Stimulated activated naive B cell treated with anti-CD40 and anti-IgM and Interleukin-4, amounts not matched to agents 10 μg/mL and 1 μg/mL and 100 μg/mL, for 72 hours (primary cell): Measurements from ENCODE around the gene MOXD1.
A peak's percentile ranks its signal among the peaks of the same experiment; 100 is the strongest.

ENCODE experiments used
- ATAC-seq, 2 donors: fragments of 150-1000 bp; cut with Tn5 transposase; replicated peaks; 2 replicates each; pipeline ENCODE4 v1.10.0; 2021; ENCODE audit warnings: moderate library complexity in 1 of 2
- DNase-seq: peaks from one replicate; pipeline ENCODE4 v3.0.0; 2021
- H3K27ac Mint-ChIP-seq: one replicate; pipeline ENCODE4 v1.8.0; 2022; ENCODE audit warnings: mild to moderate bottlenecking, mixed read lengths
- H3K27me3 Mint-ChIP-seq, 2 donors: one replicate each; pipeline ENCODE4 v1.8.0; 2022; ENCODE audit warnings: mixed read lengths in 2 of 2
- H3K36me3 Mint-ChIP-seq, 2 donors: one replicate each; pipeline ENCODE4 v1.8.0; 2022; ENCODE audit warnings: mixed read lengths in 2 of 2, mild to moderate bottlenecking in 1 of 2
- H3K4me1 Mint-ChIP-seq, 2 donors: one replicate each; pipeline ENCODE4 v1.8.0; 2022; ENCODE audit warnings: mixed read lengths in 2 of 2, mild to moderate bottlenecking in 1 of 2
- H3K4me3 Mint-ChIP-seq, 2 donors: one replicate each; pipeline ENCODE4 v1.8.0; 2022; ENCODE audit warnings: mild to moderate bottlenecking in 2 of 2, mixed read lengths in 2 of 2, moderate library complexity in 1 of 2
- H3K9me3 Mint-ChIP-seq, 2 donors: one replicate each; pipeline ENCODE4 v1.8.0; 2022; ENCODE audit warnings: mixed read lengths in 2 of 2, mild to moderate bottlenecking in 1 of 2

The MOXD1 gene

GRCh38 chr6:132411296-132411695, 10.0 kb upstream of the MOXD1 start:
- ATAC-seq (no peak), DNase-seq (no peak)
- no peak overlapping the region for H3K4me3 Mint-ChIP-seq
- peaks cover 8 to 15% of the 10 kb centered on the region in 2 donors for H3K4me1 Mint-ChIP-seq
- H3K9me3 Mint-ChIP-seq: peaks cover 0 to 4% of the 10 kb centered on the region in 2 donors
- H3K36me3 Mint-ChIP-seq: peaks cover 1 to 3% of the 10 kb centered on the region in 2 donors
- no peak overlapping the region for H3K27ac Mint-ChIP-seq
- peaks cover 12 to 39% of the 10 kb centered on the region in 2 donors for H3K27me3 Mint-ChIP-seq

- Mint-ChIP-seq H3K4me1 (peaks cover 12 to 15% of the 10 kb centered on the region in 2 donors), H3K36me3 (peaks cover 0 to 1% of the 10 kb centered on the region in 2 donors)
Observed at GRCh38 chr6:132410830-132411229, 9.6 kb upstream of the MOXD1 start.

GRCh38 chr6:132405143-132405915, 4.1 kb upstream of the MOXD1 start:
- Mint-ChIP-seq H3K4me3 (peak overlapping the region; percentile 6 to 21), H3K27ac (no peak overlapping the region), H3K27me3 (peaks cover 21 to 22% of the 10 kb centered on the region in 2 donors), H3K36me3 (peaks cover 0 to 2% of the 10 kb centered on the region in 2 donors), H3K4me1 (peaks cover 23 to 44% of the 10 kb centered on the region in 2 donors), H3K9me3 (peaks cover 0 to under 1% of the 10 kb centered on the region in 2 donors)
- peak; percentile 71 to 80 for ATAC-seq
- DNase-seq: no peak

More at GRCh38 chr6:132410830-132411229, 9.6 kb upstream of the MOXD1 start:
- no peak overlapping the region for H3K4me3 Mint-ChIP-seq
- peaks cover 0 to 1% of the 10 kb centered on the region in 2 donors for H3K9me3 Mint-ChIP-seq
- ATAC-seq (no peak), DNase-seq (no peak)
- H3K27me3 Mint-ChIP-seq: peaks cover 12 to 35% of the 10 kb centered on the region in 2 donors
- no peak overlapping the region for H3K27ac Mint-ChIP-seq

- peaks cover 25 to 48% of the 10 kb centered on the region in 2 donors for H3K4me1 Mint-ChIP-seq
- peak in 1 of 2 donors; percentile 14 for ATAC-seq
- no peak overlapping the region for H3K27ac Mint-ChIP-seq
- H3K27me3 Mint-ChIP-seq: peaks cover 21 to 22% of the 10 kb centered on the region in 2 donors
- H3K4me3 Mint-ChIP-seq: peak overlapping the region in 1 of 2 donors; percentile 6
- DNase-seq: no peak
- no peaks in the 10 kb centered on the region for H3K9me3 Mint-ChIP-seq
- peaks cover 0 to 2% of the 10 kb centered on the region in 2 donors for H3K36me3 Mint-ChIP-seq
Observed at GRCh38 chr6:132404736-132405135, 3.5 kb upstream of the MOXD1 start.

- Mint-ChIP-seq H3K4me3 (peak overlapping the region; percentile 46 to 72), H3K27ac (no peak overlapping the region), H3K4me1 (peaks cover 25 to 48% of the 10 kb centered on the region in 2 donors), H3K9me3 (no peaks in the 10 kb centered on the region), H3K27me3 (peaks cover 21 to 22% of the 10 kb centered on the region in 2 donors), H3K36me3 (peaks cover 0 to 2% of the 10 kb centered on the region in 2 donors)
- ATAC-seq (no peak), DNase-seq (no peak)
Observed at GRCh38 chr6:132404330-132404729, 3.1 kb upstream of the MOXD1 start.

- H3K9me3 Mint-ChIP-seq: peaks cover 0 to 2% of the 10 kb centered on the region in 2 donors
- ATAC-seq (no peak), DNase-seq (no peak)
- H3K4me3 Mint-ChIP-seq: peak overlapping the region; percentile 85 to 90
- H3K27ac Mint-ChIP-seq: no peak overlapping the region
- H3K36me3 Mint-ChIP-seq: peaks cover 2% of the 10 kb centered on the region in 2 donors
- H3K4me1 Mint-ChIP-seq: peaks cover 25 to 50% of the 10 kb centered on the region in 2 donors
- H3K27me3 Mint-ChIP-seq: peaks cover 14 to 17% of the 10 kb centered on the region in 2 donors
Observed at GRCh38 chr6:132401618-132402285, 477 bp upstream of the MOXD1 start.

GRCh38 chr6:132400555-132400882, 756 bp downstream of the MOXD1 start:
- Mint-ChIP-seq H3K36me3 (peaks cover 10 to 12% of the 10 kb centered on the region in 2 donors), H3K4me1 (peaks cover 19 to 54% of the 10 kb centered on the region in 2 donors), H3K27ac (peak overlapping the region; percentile 94), H3K9me3 (peaks cover 7 to 13% of the 10 kb centered on the region in 2 donors), H3K4me3 (peak overlapping the region; percentile 90 to 93), H3K27me3 (peaks cover 14 to 17% of the 10 kb centered on the region in 2 donors)
- DNase-seq (no peak), ATAC-seq (no peak)

GRCh38 chr6:132399376-132400074, 1.8 kb downstream of the MOXD1 start:
- H3K9me3 Mint-ChIP-seq: peaks cover 13 to 23% of the 10 kb centered on the region in 2 donors
- peaks cover 10 to 21% of the 10 kb centered on the region in 2 donors for H3K36me3 Mint-ChIP-seq
- H3K4me3 Mint-ChIP-seq: peak overlapping the region in 1 of 2 donors; percentile 37
- peaks cover 14 to 17% of the 10 kb centered on the region in 2 donors for H3K27me3 Mint-ChIP-seq
- no peak for ATAC-seq
- H3K27ac Mint-ChIP-seq: no peak overlapping the region
- no peak for DNase-seq
- peaks cover 19 to 45% of the 10 kb centered on the region in 2 donors for H3K4me1 Mint-ChIP-seq

GRCh38 chr6:132395015-132395597, 6.2 kb downstream of the MOXD1 start:
- Mint-ChIP-seq H3K27me3 (no peaks in the 10 kb centered on the region), H3K9me3 (peaks cover 16 to 28% of the 10 kb centered on the region in 2 donors), H3K4me3 (no peak overlapping the region), H3K36me3 (peaks cover 21 to 36% of the 10 kb centered on the region in 2 donors), H3K4me1 (peaks cover 14 to 34% of the 10 kb centered on the region in 2 donors), H3K27ac (no peak overlapping the region)
- no peak for ATAC-seq
- DNase-seq: no peak

GRCh38 chr6:132392792-132393191, 8.5 kb downstream of the MOXD1 start:
- DNase-seq: no peak
- no peak overlapping the region for H3K4me3 Mint-ChIP-seq
- peaks cover 14 to 39% of the 10 kb centered on the region in 2 donors for H3K4me1 Mint-ChIP-seq
- H3K36me3 Mint-ChIP-seq: peaks cover 21 to 36% of the 10 kb centered on the region in 2 donors
- no peak overlapping the region for H3K27ac Mint-ChIP-seq
- H3K9me3 Mint-ChIP-seq: peaks cover 16 to 28% of the 10 kb centered on the region in 2 donors
- ATAC-seq: peak in 1 of 2 donors; percentile 44
- H3K27me3 Mint-ChIP-seq: no peaks in the 10 kb centered on the region

GRCh38 chr6:132392270-132392646, 9.0 kb downstream of the MOXD1 start:
- H3K4me3 Mint-ChIP-seq: no peak overlapping the region
- ATAC-seq: no peak
- no peaks in the 10 kb centered on the region for H3K27me3 Mint-ChIP-seq
- peaks cover 16 to 28% of the 10 kb centered on the region in 2 donors for H3K9me3 Mint-ChIP-seq
- H3K4me1 Mint-ChIP-seq: peaks cover 14 to 39% of the 10 kb centered on the region in 2 donors
- H3K27ac Mint-ChIP-seq: peak overlapping the region; percentile 74
- H3K36me3 Mint-ChIP-seq: peaks cover 21 to 36% of the 10 kb centered on the region in 2 donors
- no peak for DNase-seq

GRCh38 chr6:132391391-132392269, 9.6 kb downstream of the MOXD1 start:
- DNase-seq (no peak), ATAC-seq (no peak)
- peaks cover 20 to 33% of the 10 kb centered on the region in 2 donors for H3K36me3 Mint-ChIP-seq
- H3K9me3 Mint-ChIP-seq: peaks cover 16 to 25% of the 10 kb centered on the region in 2 donors
- no peaks in the 10 kb centered on the region for H3K27me3 Mint-ChIP-seq
- no peak overlapping the region for H3K4me3 Mint-ChIP-seq
- peak overlapping the region; percentile 74 for H3K27ac Mint-ChIP-seq
- peaks cover 14 to 36% of the 10 kb centered on the region in 2 donors for H3K4me1 Mint-ChIP-seq

- H3K4me3 Mint-ChIP-seq: no peak overlapping the region
- no peaks in the 10 kb centered on the region for H3K27me3 Mint-ChIP-seq
- peaks cover 14 to 33% of the 10 kb centered on the region in 2 donors for H3K4me1 Mint-ChIP-seq
- no peak for ATAC-seq
- no peak for DNase-seq
- H3K36me3 Mint-ChIP-seq: peaks cover 13 to 23% of the 10 kb centered on the region in 2 donors
- peaks cover 9 to 14% of the 10 kb centered on the region in 2 donors for H3K9me3 Mint-ChIP-seq
- no peak overlapping the region for H3K27ac Mint-ChIP-seq
Observed at GRCh38 chr6:132390451-132390850, 10.8 kb downstream of the MOXD1 start.
